Right atrium auricular region (tissue), 2 donors: ENCODE data around the gene CCNL2. TPM values are rescaled to one million over a fixed set of nuclear protein-coding genes. Genes with fewer than 3 reads are reported as not detected.

Source experiments
- DNase-seq: peaks from one replicate; pipeline ENCODE4 v3.0.0-alpha.2; 2019; ENCODE audit warnings: low spot score
- H3K27ac ChIP-seq, 2 donors: fragments of 200-600 bp; sonication (generic); 1 replicate in 1 of 2; 2 replicates in 1 of 2; pipeline ENCODE4 v1.5.1; 2016 to 2019
- H3K27me3 ChIP-seq, 2 donors: fragments of 200-600 bp; sonication (generic); one replicate each; pipeline versions ENCODE4 v1.5.1 to v1.6.0; 2017 to 2019
- H3K36me3 ChIP-seq: fragments of 200-600 bp; sonication (generic); one replicate; pipeline ENCODE4 v1.5.1; 2016
- H3K4me1 ChIP-seq, 2 donors: fragments of 200-600 bp; sonication (generic); one replicate each; pipeline versions ENCODE4 v1.5.1 to v1.6.0; 2017 to 2019
- H3K4me3 ChIP-seq, 2 donors: fragments of 200-600 bp; sonication (generic); 1 replicate in 1 of 2; 2 replicates in 1 of 2; pipeline ENCODE4 v1.5.1; 2017 to 2019; ENCODE audit warnings: mild to moderate bottlenecking in 1 of 2, moderate library complexity in 1 of 2
- H3K9me3 ChIP-seq, 2 donors: fragments of 200-600 bp; sonication (generic); one replicate each; pipeline ENCODE4 v1.5.1; 2019
- total RNA-seq, 2 donors: library from RNA; depleted of rRNA; stranded (reverse); fragments of >200 nt; gene quantifications; one replicate each; pipeline ENCODE4 v1.1.0, GENCODE V29; 2016
- TF ChIP-seq, protein P1 (sequence below), 2 donors: fragments of 200-600 bp; sonication (generic); IDR thresholded peaks; one replicate each; pipeline ENCODE4 v1.5.1; 2019; ENCODE audit warnings: antibody characterized with exemption in 2 of 2

CCNL2 gene
- total RNA-seq, 2 donors from 2014 or later, result 41.6 to 44.2 TPM

DNA sequence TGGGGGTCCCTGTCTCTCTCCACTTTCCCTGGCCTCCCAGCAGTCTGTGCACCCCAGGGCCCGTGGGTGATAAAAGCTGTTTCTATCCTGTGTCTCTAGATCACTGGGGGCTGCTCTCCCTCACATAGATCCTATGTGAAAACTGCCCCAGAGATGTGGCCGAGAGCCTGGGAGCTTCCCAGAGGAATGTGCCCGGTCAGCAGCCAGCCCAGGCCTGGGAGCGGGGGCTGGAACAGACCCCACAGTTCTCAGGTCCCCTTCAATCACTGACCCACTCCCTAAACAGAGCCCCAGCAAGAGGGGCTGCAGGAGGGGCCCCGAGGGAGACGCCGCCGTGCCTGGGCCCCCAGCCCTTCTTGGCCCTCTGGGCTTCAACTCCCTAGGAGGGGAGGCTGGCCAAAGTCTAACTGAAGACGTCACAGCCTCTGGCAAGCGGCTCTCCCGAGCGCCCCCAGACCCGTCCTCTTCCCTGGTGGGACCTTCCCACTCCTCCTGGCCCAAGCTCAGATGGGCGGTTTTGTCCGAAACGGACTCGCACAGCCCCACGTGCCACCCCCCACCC is 41.2 kb downstream of the CCNL2 start:
- DNase-seq, result no peak
- Histone ChIP-seq H3K4me1 (peaks cover 0 to 81% of the 10 kb centered on the region in 2 donors), H3K27ac (peak overlapping the region; percentile 77 to 88), H3K27me3 (peaks cover 6 to 19% of the 10 kb centered on the region in 2 donors), H3K9me3 (no peaks in the 10 kb centered on the region), H3K4me3 (peak overlapping the region; percentile 42 to 55), H3K36me3 (peaks cover 8% of the 10 kb centered on the region)
- TF ChIP-seq, protein P1, sequence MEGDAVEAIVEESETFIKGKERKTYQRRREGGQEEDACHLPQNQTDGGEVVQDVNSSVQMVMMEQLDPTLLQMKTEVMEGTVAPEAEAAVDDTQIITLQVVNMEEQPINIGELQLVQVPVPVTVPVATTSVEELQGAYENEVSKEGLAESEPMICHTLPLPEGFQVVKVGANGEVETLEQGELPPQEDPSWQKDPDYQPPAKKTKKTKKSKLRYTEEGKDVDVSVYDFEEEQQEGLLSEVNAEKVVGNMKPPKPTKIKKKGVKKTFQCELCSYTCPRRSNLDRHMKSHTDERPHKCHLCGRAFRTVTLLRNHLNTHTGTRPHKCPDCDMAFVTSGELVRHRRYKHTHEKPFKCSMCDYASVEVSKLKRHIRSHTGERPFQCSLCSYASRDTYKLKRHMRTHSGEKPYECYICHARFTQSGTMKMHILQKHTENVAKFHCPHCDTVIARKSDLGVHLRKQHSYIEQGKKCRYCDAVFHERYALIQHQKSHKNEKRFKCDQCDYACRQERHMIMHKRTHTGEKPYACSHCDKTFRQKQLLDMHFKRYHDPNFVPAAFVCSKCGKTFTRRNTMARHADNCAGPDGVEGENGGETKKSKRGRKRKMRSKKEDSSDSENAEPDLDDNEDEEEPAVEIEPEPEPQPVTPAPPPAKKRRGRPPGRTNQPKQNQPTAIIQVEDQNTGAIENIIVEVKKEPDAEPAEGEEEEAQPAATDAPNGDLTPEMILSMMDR (IDR thresholded peaks at IDR 0.05), result no peak

DNA sequence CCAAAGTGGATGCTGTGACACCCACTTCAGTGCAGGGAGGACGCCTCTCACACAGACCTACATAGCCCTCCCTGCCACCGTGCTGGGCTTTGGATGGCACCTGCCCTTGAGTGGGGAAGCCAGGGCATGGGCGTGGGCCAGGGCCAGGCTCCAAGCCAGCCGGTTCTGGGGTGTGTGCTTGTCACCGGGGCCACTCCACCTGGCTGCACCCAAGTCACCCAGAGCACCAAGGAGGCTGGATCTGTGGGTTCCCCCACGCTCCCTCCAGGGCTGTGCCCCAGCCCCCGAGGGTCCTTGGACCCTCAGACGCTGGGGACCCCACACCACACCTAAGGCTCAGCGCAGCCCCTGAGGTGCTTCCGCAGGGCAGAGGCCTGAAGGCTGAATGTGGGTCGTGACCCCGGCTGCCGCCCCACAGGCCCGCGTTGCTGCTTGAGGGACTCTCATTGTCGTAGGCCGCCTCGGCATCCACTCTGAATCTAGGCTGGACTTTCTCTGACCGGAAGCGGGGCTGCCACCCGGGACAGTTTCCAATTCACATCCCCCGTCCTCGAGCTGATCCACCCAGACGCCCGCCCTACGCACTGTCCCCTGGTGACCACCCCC is 42.2 kb downstream of the CCNL2 start:
- no peak for DNase-seq
- peaks cover 6 to 19% of the 10 kb centered on the region in 2 donors for H3K27me3 ChIP-seq
- H3K27ac ChIP-seq, result peak overlapping the region; percentile 77 to 88
- H3K4me3 ChIP-seq, result peak overlapping the region; percentile 42 to 55
- TF ChIP-seq, protein P1 (IDR thresholded peaks at IDR 0.05), result no peak
- no peaks in the 10 kb centered on the region for H3K9me3 ChIP-seq
- peaks cover 0 to 88% of the 10 kb centered on the region in 2 donors for H3K4me1 ChIP-seq
- H3K36me3 ChIP-seq, result peaks cover 8% of the 10 kb centered on the region

DNA sequence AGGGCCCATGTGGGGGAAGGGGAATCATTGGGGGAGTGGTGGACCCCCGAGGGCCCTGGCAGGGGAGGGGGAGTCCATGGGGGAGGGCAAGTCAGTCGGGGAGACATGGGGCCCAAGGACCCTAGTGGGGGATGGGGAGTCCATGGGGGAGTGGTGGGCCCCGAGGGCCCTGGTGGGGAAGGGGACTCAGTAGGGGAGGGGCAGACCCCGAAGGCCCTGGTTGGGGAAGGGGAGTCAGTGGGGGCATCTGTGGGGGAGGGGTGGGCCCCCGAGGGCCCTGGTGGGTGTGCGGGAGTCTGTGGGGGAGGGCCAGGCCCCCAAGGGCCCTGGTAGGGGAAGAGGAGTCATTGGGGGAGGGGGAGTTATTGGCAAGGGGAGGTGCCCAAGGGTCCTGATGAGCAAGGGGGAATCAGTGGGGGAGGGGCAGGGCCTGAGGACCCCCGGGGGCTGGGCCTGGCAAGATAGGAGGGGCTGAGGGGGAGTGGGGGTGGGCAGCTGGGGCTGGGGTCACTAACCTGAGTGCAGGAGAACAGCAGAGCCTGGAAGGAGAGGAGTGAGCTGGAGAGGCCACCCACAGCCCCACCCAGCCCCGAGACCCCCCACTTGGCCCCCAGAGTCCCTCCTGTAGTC is 42.9 kb downstream of the CCNL2 start:
- TF ChIP-seq, protein P1 (IDR thresholded peaks at IDR 0.05), result no peak
- Histone ChIP-seq H3K4me1 (peaks cover 0 to 88% of the 10 kb centered on the region in 2 donors), H3K36me3 (peaks cover 8% of the 10 kb centered on the region), H3K4me3 (peak overlapping the region; percentile 42 to 55), H3K27me3 (peaks cover 6 to 19% of the 10 kb centered on the region in 2 donors), H3K9me3 (no peaks in the 10 kb centered on the region), H3K27ac (peak overlapping the region; percentile 77 to 88)
- DNase-seq, result no peak

DNA sequence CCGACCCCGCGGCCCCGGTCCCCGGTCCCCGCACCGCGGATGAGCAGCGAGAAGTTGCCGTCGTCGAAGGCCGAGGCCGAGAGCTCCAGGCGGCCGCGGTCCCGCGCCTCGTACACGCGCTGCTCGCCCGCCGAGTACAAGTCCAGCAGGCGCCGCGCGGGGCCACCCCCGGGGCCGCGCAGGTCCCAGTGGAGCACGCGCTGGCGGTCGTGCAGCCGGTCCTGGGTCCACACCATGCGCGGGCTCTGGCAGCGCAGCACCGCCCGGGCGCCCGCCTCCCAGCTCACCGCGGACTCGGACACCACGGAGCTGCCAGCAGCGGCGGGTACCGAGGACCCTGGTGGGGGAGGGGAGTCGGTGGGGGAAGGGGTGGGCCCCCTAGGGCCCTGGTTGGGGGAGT is 43.7 kb downstream of the CCNL2 start:
- Histone ChIP-seq H3K9me3 (no peaks in the 10 kb centered on the region), H3K27ac (peak overlapping the region in 1 of 2 donors; percentile 43), H3K36me3 (peaks cover 8% of the 10 kb centered on the region), H3K4me1 (peaks cover 0 to 81% of the 10 kb centered on the region in 2 donors), H3K27me3 (peaks cover 6 to 19% of the 10 kb centered on the region in 2 donors), H3K4me3 (peak overlapping the region; percentile 11 to 55)
- DNase-seq, result no peak
- TF ChIP-seq, protein P1 (IDR thresholded peaks at IDR 0.05), result no peak

DNA sequence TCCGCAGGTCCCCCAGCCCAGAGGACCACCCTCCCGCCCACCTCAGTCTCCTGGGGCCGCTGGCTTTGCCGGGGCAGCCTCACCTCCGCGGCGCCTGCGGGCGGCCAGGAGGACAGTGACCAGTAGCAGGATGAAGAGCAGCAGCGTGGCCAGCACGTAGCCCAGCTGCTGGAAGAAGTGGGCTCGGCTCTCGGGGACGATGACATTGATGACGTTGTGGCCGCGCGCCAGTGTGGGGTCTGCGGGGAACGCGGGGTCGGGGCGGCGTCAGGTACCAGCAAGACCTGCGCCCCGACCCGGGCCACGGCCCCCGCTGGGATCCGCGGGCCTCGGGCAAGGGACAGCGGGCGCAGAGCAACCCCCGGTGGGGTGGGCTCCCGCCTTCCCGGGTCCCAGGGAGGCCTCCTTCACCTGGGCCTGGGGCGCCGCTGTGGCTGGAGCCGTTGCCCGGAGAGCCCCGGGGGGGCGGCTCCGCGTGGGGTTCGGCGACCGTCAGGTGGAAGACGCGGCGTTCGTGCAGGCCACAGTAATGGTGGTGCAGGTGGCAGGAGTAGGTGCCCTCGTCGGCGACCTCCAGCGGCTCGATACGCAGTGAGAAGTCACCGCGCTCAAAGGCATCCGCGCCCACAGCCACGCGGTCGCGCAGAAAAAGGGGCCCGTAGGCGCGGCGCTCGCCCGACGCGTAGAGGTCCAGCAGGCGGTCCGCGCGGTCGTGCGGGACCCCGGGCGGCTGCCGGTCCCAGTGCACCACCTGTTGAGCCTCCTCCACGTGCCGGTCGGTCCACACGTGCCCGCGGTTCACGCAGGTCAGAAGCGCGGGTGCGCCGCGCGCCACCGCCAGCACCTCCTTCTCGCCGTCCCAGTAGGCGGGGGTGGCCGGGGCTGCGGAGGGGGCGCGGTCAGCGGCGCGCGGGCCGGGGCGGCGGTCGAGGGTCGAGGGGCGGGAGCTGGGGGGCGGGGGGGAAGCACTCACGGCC is 44.6 kb downstream of the CCNL2 start:
- Histone ChIP-seq H3K4me1 (peaks cover 0 to 74% of the 10 kb centered on the region in 2 donors), H3K9me3 (no peaks in the 10 kb centered on the region), H3K4me3 (peak overlapping the region in 1 of 2 donors; percentile 55), H3K27me3 (peaks cover 6 to 19% of the 10 kb centered on the region in 2 donors), H3K36me3 (peaks cover 8% of the 10 kb centered on the region), H3K27ac (no peak overlapping the region)
- DNase-seq, result no peak
- TF ChIP-seq, protein P1 (IDR thresholded peaks at IDR 0.05), result no peak
